Activated T-helper 1 cell treated with anti-CD3 and anti-CD28 coated beads, Interleukin-2, amount 50 U/mL, for 16 hours (primary cell): ENCODE measurements around the gene ACP2.
A peak's percentile ranks its signal among the peaks of the same experiment; 100 is the strongest.

ENCODE experiments used
- DNase-seq, 2 donors: peaks; one replicate each; pipeline ENCODE4 v3.0.0-alpha.2; 2020; ENCODE audit warnings: low read depth in 1 of 2, low spot score in 1 of 2

Gene ACP2

GRCh38 chr11:47244448-47245350 lies 3.9 kb downstream of the ACP2 start:
- DNase-seq = no peak

- no peak for DNase-seq
These were observed 5.2 kb downstream of the ACP2 start for GRCh38 chr11:47243454-47243853.

GRCh38 chr11:47242596-47243192 lies 5.9 kb downstream of the ACP2 start:
- DNase-seq = no peak

DNA sequence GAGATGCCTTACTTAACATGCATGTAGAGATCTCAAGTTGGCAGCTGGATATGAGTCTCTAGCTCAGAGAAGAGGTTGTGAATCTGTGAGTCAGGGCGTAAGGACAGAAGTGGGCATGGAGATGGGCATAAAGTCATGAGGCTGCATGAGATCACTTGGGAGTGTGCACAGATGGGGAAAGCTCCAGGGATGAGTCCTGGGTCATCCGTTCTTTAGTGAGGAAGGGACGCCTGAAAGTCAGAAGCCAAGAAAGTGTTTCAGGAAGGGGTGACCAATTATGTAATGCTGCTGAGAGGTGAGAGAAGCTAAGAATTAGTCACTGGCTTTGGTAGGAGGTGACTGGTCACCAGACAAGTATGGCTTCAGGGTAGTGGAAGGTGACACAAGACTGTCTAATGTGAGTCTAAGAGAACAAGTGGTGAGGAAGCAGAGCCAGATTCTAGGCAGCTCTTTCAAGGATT lies 6.7 kb downstream of the ACP2 start:
- DNase-seq = no peak

GRCh38 chr11:47239852-47240251 lies 8.8 kb downstream of the ACP2 start:
- DNase-seq = no peak

GRCh38 chr11:47236482-47236881 lies 12.1 kb downstream of the ACP2 start:
- DNase-seq = no peak

DNA sequence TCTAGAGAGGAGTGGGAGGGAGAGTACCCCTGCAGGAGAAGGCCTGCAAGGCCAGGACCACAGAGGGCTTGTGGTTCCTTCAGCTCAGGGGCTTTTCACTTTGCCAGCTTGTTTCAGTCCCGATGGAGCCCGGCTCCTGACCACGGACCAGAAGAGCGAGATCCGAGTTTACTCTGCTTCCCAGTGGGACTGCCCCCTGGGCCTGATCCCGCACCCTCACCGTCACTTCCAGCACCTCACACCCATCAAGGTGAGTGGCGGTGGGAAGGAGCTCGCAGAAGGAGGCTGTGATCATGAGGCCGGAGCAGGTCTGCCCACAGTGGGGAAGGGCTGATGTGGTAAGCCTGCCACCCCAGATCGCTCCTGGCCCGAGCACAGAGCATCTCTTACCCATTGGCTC lies 13.5 kb downstream of the ACP2 start:
- DNase-seq = no peak

DNA sequence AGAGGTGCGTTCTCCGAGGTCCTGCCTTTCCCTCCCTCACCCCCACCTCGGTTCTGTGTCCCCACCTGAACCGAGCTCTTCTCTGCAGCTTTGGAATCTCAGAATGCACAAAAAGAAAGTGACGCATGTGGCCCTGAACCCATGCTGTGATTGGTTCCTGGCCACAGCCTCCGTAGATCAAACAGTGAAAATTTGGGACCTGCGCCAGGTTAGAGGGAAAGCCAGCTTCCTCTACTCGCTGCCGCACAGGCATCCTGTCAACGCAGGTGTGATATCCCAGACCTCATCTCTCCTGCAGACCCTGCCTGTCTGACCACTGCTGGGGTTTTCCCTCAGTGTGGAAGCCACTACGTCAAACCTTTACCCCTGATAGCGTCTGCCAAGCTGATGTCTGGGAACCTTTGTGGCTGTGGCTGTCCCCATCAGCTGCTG lies 13.9 kb downstream of the ACP2 start:
- peak in 1 of 2 donors; percentile 44 for DNase-seq

- no peak for DNase-seq
These were observed 14.5 kb downstream of the ACP2 start for GRCh38 chr11:47233989-47234668.

- no peak for DNase-seq
These were observed 15.6 kb downstream of the ACP2 start for GRCh38 chr11:47233051-47233450.

- no peak for DNase-seq
These were observed 19.5 kb downstream of the ACP2 start for GRCh38 chr11:47229161-47229560.

DNA sequence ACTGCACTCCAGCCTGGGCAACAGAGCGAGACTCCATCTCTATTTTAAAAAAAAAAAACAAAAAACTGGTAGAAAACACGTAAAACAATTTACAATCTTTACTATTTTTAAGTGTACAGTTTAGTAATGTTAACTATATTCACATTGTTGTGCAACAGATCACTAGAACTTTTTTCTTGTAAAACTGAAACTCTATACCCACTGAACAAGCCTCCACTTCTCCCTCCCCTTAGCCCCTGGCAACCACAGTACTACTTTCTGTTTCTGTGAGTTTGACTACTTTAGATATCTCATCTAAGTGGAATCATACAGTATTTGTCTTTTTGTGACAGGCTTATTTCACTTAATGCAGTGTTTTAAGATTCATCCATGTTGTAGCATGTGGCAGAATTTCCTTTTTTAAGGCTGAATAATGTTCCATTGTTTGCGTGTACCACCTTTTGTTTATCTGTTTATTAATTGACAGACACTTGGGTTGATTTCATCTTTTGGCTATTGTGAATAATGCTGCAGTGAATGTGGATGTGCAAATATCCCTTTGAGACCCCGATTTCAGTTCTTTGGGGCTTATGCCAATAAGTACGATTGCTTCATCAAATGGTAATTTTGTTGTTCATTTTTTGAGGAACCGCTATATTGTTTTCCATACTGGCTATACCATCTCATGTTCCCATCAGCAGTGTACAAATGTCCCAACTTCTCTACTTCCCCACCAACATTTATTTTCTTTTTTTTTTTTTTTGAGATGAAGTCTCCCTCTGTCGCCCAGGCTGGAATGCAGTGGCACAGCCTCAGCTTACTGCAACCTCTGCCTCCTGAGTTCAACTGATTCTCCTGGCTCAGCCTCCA lies 22.8 kb downstream of the ACP2 start:
- DNase-seq = no peak

DNA sequence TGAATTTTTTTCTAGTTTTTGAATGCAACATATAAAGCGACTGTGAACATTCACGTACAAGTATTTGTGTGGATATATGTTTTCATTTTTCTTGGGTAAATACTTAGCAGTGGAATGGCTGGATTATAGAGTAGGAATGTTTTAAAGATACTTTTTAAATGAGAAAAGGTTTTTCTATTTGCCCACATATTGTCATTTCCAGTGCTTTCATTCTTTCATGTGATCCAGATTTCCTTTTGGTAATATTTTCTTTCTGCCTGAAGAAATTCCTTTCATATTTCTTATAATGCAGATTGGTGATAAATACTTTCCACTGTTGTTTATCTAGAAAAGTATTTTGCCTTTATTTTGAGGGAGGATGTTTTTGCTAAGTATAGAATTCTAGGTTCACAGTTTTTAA lies 25.9 kb downstream of the ACP2 start:
- DNase-seq = no peak

- no peak for DNase-seq
These were observed 28.2 kb downstream of the ACP2 start for GRCh38 chr11:47220401-47220821.

GRCh38 chr11:47216121-47216798 lies 32.4 kb downstream of the ACP2 start:
- peak in 1 of 2 donors; percentile 52 for DNase-seq

GRCh38 chr11:47215366-47215910 lies 33.2 kb downstream of the ACP2 start:
- DNase-seq = no peak

DNA sequence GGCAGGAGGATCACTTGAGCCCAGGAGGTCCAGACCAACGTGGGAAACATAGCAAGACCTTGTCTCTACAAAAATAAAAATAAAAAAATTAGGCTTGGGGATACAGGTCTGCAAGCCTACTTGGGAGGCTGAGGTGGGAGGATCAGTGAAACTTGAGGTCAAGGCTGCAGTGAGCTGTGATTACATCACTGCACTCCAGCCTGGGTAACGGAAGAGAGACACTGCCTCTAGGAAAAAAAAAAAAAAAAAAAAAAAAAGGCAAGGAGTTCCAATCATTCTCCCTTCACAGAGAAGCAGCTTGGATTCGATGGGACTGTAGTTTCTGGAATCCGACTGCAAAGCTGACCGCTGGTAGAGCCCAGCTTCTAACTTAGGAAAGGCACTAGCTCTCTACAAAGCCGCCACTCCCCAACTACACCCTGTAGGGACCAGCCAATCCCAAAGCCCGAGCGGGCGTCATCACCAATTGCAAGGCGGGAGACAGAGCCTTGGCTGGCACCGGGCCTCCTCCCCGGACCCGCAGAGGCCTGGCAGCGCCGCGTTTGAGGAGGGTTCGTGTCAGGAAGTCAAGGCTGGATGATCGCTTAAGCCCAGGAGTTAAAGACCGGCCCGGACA lies 34.6 kb downstream of the ACP2 start:
- DNase-seq = peak; percentile 64 to 70

- DNase-seq = no peak
These were observed 35.7 kb downstream of the ACP2 start for GRCh38 chr11:47212938-47213337.

GRCh38 chr11:47208628-47209027 lies 40.0 kb downstream of the ACP2 start:
- no peak for DNase-seq
